Measurements from ENCODE around the gene IL15RA. TPM values are rescaled to one million over a fixed set of nuclear protein-coding genes. Genes with fewer than 3 reads are reported as not detected.
A peak's percentile ranks its signal among the peaks of the same experiment; 100 is the strongest.

The IL15RA gene
- total RNA-seq, 1 experiment from 2014 or later = 28.6 TPM

GRCh38 chr10:5970066-5970465 lies 7.3 kb downstream of the IL15RA start:
- no peak for DNase-seq
- CTCF ChIA-PET = no interaction called here
- peaks cover 63% of the 10 kb centered on the region for H3K4me1 Mint-ChIP-seq (ENCODE audit: low read depth, unreplicated experiment)
- H3K36me3 Mint-ChIP-seq (ENCODE audit: insufficient read depth, unreplicated experiment) = peaks cover 30% of the 10 kb centered on the region
- no peaks in the 10 kb centered on the region for H3K9me3 Mint-ChIP-seq (ENCODE audit: low read depth, unreplicated experiment)
- H3K4me3 Mint-ChIP-seq (ENCODE audit: low read depth, unreplicated experiment) = peak overlapping the region; percentile 44
- no TSS peak for BruUV-seq (replicated peaks)
- intact Hi-C loops (cut with micrococcal nuclease; ENCODE audit: unreplicated experiment) = loop anchor here (2.0 to 10.0 kb wide), 3 partner anchors 19 to 435 kb away; no protein-coding TSS in a partner anchor
- no peak for TF ChIP-seq CTCF (IDR thresholded peaks at IDR 0.05; ENCODE audit: unreplicated experiment)
- H3K27me3 Mint-ChIP-seq (ENCODE audit: unreplicated experiment) = no peaks in the 10 kb centered on the region
- H3K27ac Mint-ChIP-seq (ENCODE audit: unreplicated experiment) = peak overlapping the region; percentile 70

GRCh38 chr10:5968681-5969453 lies 8.5 kb downstream of the IL15RA start:
- Mint-ChIP-seq H3K4me1 (ENCODE audit: low read depth, unreplicated experiment) (peaks cover 64% of the 10 kb centered on the region), H3K27ac (ENCODE audit: unreplicated experiment) (peak overlapping the region; percentile 61), H3K36me3 (ENCODE audit: insufficient read depth, unreplicated experiment) (peaks cover 29% of the 10 kb centered on the region), H3K9me3 (ENCODE audit: low read depth, unreplicated experiment) (no peaks in the 10 kb centered on the region), H3K27me3 (ENCODE audit: unreplicated experiment) (no peaks in the 10 kb centered on the region), H3K4me3 (ENCODE audit: low read depth, unreplicated experiment) (no peak overlapping the region)
- intact Hi-C loops (cut with micrococcal nuclease; ENCODE audit: unreplicated experiment) = no loop called here
- DNase-seq = peak; percentile 76
- TF ChIP-seq CTCF (IDR thresholded peaks at IDR 0.05; ENCODE audit: unreplicated experiment) = no peak
- CTCF ChIA-PET = no interaction called here
- BruUV-seq (replicated peaks) = no TSS peak

- CTCF ChIA-PET = no interaction called here
- H3K27ac Mint-ChIP-seq (ENCODE audit: unreplicated experiment) = peak overlapping the region; percentile 61
- TF ChIP-seq CTCF (IDR thresholded peaks at IDR 0.05; ENCODE audit: unreplicated experiment) = no peak
- H3K9me3 Mint-ChIP-seq (ENCODE audit: low read depth, unreplicated experiment) = no peaks in the 10 kb centered on the region
- no peaks in the 10 kb centered on the region for H3K27me3 Mint-ChIP-seq (ENCODE audit: unreplicated experiment)
- DNase-seq = no peak
- H3K4me3 Mint-ChIP-seq (ENCODE audit: low read depth, unreplicated experiment) = no peak overlapping the region
- peaks cover 29% of the 10 kb centered on the region for H3K36me3 Mint-ChIP-seq (ENCODE audit: insufficient read depth, unreplicated experiment)
- intact Hi-C loops (cut with micrococcal nuclease; ENCODE audit: unreplicated experiment) = no loop called here
- peaks cover 64% of the 10 kb centered on the region for H3K4me1 Mint-ChIP-seq (ENCODE audit: low read depth, unreplicated experiment)
- BruUV-seq (replicated peaks) = no TSS peak
These were observed 9.2 kb downstream of the IL15RA start for GRCh38 chr10:5968037-5968680.

- CTCF ChIA-PET = no interaction called here
- intact Hi-C loops (cut with micrococcal nuclease; ENCODE audit: unreplicated experiment) = no loop called here
These were observed 12.1 kb downstream of the IL15RA start for GRCh38 chr10:5965266-5965665.

More at GRCh38 chr10:5965266-5965665, 12.1 kb downstream of the IL15RA start:
- no peak for TF ChIP-seq CTCF (IDR thresholded peaks at IDR 0.05; ENCODE audit: unreplicated experiment)
- Mint-ChIP-seq H3K27ac (ENCODE audit: unreplicated experiment) (no peak overlapping the region), H3K4me3 (ENCODE audit: low read depth, unreplicated experiment) (no peak overlapping the region), H3K4me1 (ENCODE audit: low read depth, unreplicated experiment) (peaks cover 38% of the 10 kb centered on the region), H3K9me3 (ENCODE audit: low read depth, unreplicated experiment) (no peaks in the 10 kb centered on the region), H3K36me3 (ENCODE audit: insufficient read depth, unreplicated experiment) (peaks cover 35% of the 10 kb centered on the region), H3K27me3 (ENCODE audit: unreplicated experiment) (no peaks in the 10 kb centered on the region)
- no peak for DNase-seq
- no TSS peak for BruUV-seq (replicated peaks)

Measured in Calu3 (cell line).